Esophagus muscularis mucosa (tissue), 4 donors: ENCODE results near the gene ELANE. TPM values are rescaled to one million over a fixed set of nuclear protein-coding genes. Genes with fewer than 3 reads are reported as not detected.

Source experiments
- DNase-seq: peaks from one replicate; pipeline ENCODE4 v3.0.0-alpha.2; 2017; ENCODE audit errors: extremely low spot score
- H3K27ac ChIP-seq, 4 donors: fragments of 200-600 bp; sonication (generic); replicated peaks in 1 of 4; 1 replicate in 3 of 4; 2 replicates in 1 of 4; pipeline ENCODE4 v1.5.1; 2016 to 2019; ENCODE audit warnings: mild to moderate bottlenecking in 1 of 4
- H3K27me3 ChIP-seq, 4 donors: fragments of 200-600 bp; sonication (generic); one replicate each; pipeline versions ENCODE4 v1.5.1 to v1.6.0; 2016 to 2019
- H3K36me3 ChIP-seq, 4 donors: fragments of 200-600 bp; sonication (generic); one replicate each; pipeline ENCODE4 v1.5.1; 2016 to 2019
- H3K4me1 ChIP-seq, 4 donors: fragments of 200-600 bp; sonication (generic); one replicate each; pipeline ENCODE4 v1.5.1; 2016 to 2019
- H3K4me3 ChIP-seq, 4 donors: fragments of 200-600 bp; sonication (generic); 1 replicate in 2 of 4; 2 replicates in 2 of 4; pipeline ENCODE4 v1.5.1; 2016 to 2019; ENCODE audit warnings: mild to moderate bottlenecking in 4 of 4, moderate library complexity in 1 of 4
- H3K9me3 ChIP-seq, 4 donors: fragments of 200-600 bp; sonication (generic); 1 replicate in 3 of 4; 2 replicates in 1 of 4; pipeline ENCODE4 v1.5.1; 2016 to 2019
- CTCF ChIP-seq, 3 experiments: fragments of 200-600 bp in 2 of 3; fragments of 450-650 bp in 1 of 3; sonication (generic) in 2 of 3; IDR thresholded peaks; one replicate each; pipeline ENCODE4 v1.5.1; 2017 to 2019; ENCODE audit warnings: antibody characterized with exemption in 3 of 3, mild to moderate bottlenecking in 2 of 3, moderate library complexity in 1 of 3
- EP300 ChIP-seq: sonication (generic); formaldehyde crosslinking; IDR thresholded peaks from one replicate; pipeline ENCODE4 v1.6.1; 2017; ENCODE audit warnings: antibody characterized with exemption
- POLR2A ChIP-seq: fragments of 450-650 bp; IDR thresholded peaks from one replicate; pipeline ENCODE4 v1.6.1; 2017; ENCODE audit warnings: antibody characterized with exemption, moderate library complexity, mild to moderate bottlenecking, low read depth
- POLR2AphosphoS5 ChIP-seq, 2 donors: sonication (generic); formaldehyde crosslinking; IDR thresholded peaks; one replicate each; pipeline ENCODE4 v1.6.1; 2017; ENCODE audit warnings: antibody characterized with exemption in 2 of 2
- WGBS: methylation state at CpG from one replicate; pipeline ENCODE4 v1.1.5; 2018; 5-methylcytosine and 5-hydroxymethylcytosine counted together
- intact Hi-C: fragments of 100-400 bp; cut with DNase I; formaldehyde crosslinking; loops from one replicate; pipeline ENCODE4 v1.15.1; 2023
- total RNA-seq, 4 donors: library from RNA; depleted of rRNA; stranded (reverse); fragments of >200 nt; gene quantifications; one replicate each; pipeline versions ENCODE4 v1.1.0 to v1.2.1, GENCODE V29; 2016

The ELANE gene
- total RNA-seq, 4 donors from 2014 or later = 0.45 to 3.3 (median 1.6) TPM

GRCh38 chr19:869245-870177 lies 17.4 kb downstream of the ELANE start:
- Histone ChIP-seq H3K9me3 (no peaks in the 10 kb centered on the region), H3K4me1 (peaks cover 16 to 37% (median 34%) of the 10 kb centered on the region in 4 donors), H3K27ac (peak overlapping the region; percentile 68 to 86 (median 79)), H3K27me3 (no peaks in the 10 kb centered on the region), H3K4me3 (no peak overlapping the region), H3K36me3 (peaks cover 6 to 67% (median 58%) of the 10 kb centered on the region in 4 donors)
- no peak for TF ChIP-seq CTCF (IDR thresholded peaks at IDR 0.05)
- no peak for TF ChIP-seq EP300
- no peak for TF ChIP-seq POLR2A
- TF ChIP-seq POLR2AphosphoS5 (IDR thresholded peaks at IDR 0.05) = peak; percentile 33 to 37
- 56% methylated on average over 21 of the region's 29 CpGs for WGBS
- intact Hi-C loops = loop anchor here (10.0 kb wide), 1 partner anchor 65 kb away; no protein-coding TSS in a partner anchor
- DNase-seq = peak; percentile 96

- peaks cover 6 to 75% (median 66%) of the 10 kb centered on the region in 4 donors for H3K36me3 ChIP-seq
- peaks cover 16 to 37% (median 34%) of the 10 kb centered on the region in 4 donors for H3K4me1 ChIP-seq
- intact Hi-C loops = no loop called here
- no peaks in the 10 kb centered on the region for H3K27me3 ChIP-seq
- 91% methylated on average over 7 of the region's 8 CpGs for WGBS
- H3K9me3 ChIP-seq = no peaks in the 10 kb centered on the region
- peak overlapping the region; percentile 68 to 86 (median 79) for H3K27ac ChIP-seq
- no peak for DNase-seq
- no peak overlapping the region for H3K4me3 ChIP-seq
- TF ChIP-seq EP300 (no peak), POLR2A (no peak), POLR2AphosphoS5 (IDR thresholded peaks at IDR 0.05) (no peak), CTCF (IDR thresholded peaks at IDR 0.05) (no peak)
Observed at GRCh38 chr19:870314-870713, 18.2 kb downstream of the ELANE start.

- TF ChIP-seq CTCF (IDR thresholded peaks at IDR 0.05) (no peak), POLR2A (no peak), EP300 (no peak), POLR2AphosphoS5 (IDR thresholded peaks at IDR 0.05) (peak in 1 of 2 donors; percentile 16)
- no peak overlapping the region for H3K4me3 ChIP-seq
- H3K36me3 ChIP-seq = peaks cover 11 to 82% (median 72%) of the 10 kb centered on the region in 4 donors
- H3K4me1 ChIP-seq = peaks cover 16 to 37% (median 34%) of the 10 kb centered on the region in 4 donors
- H3K27ac ChIP-seq = peak overlapping the region in 3 of 4 donors; percentile 40 to 86 (median 76)
- WGBS = 68% methylated on average over 14 of the region's 28 CpGs
- no peak for DNase-seq
- H3K9me3 ChIP-seq = no peaks in the 10 kb centered on the region
- H3K27me3 ChIP-seq = no peaks in the 10 kb centered on the region
- intact Hi-C loops = no loop called here
Observed at GRCh38 chr19:870963-871401, 18.9 kb downstream of the ELANE start.

- DNase-seq = no peak
- WGBS = 83% methylated on average over 19 of the region's 33 CpGs
- Histone ChIP-seq H3K9me3 (no peaks in the 10 kb centered on the region), H3K27ac (peak overlapping the region; percentile 68 to 86 (median 74)), H3K27me3 (no peaks in the 10 kb centered on the region), H3K36me3 (peaks cover 12 to 88% (median 79%) of the 10 kb centered on the region in 4 donors), H3K4me1 (peaks cover 16 to 37% (median 34%) of the 10 kb centered on the region in 4 donors), H3K4me3 (no peak overlapping the region)
- intact Hi-C loops = no loop called here
- no peak for TF ChIP-seq POLR2A
Observed at GRCh38 chr19:871446-872265, 19.6 kb downstream of the ELANE start.
